ENCODE measurements around the gene SPHKAP.

SPHKAP gene

DNA sequence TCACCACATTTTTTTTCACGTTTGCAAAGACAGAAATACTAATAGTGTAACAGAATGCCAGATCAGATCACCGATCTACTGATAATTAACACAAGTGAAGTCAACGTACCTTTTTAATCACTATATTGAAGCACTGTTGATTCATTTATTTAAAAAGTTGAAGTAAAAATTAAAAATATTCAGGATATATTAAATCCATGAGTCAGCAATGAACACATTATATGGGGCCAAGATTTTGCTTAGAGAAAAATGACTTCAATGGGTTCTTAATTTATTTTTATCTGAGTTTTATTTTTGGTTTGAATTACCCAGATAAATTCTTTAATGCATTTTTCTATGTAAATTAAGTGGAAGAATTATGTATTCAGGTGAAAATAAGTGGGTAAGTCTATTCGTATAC lies 14.2 kb downstream of the SPHKAP start:
- no peak for DNase-seq (ENCODE audit: low read depth, low spot score)
- TF ChIP-seq, protein P1, sequence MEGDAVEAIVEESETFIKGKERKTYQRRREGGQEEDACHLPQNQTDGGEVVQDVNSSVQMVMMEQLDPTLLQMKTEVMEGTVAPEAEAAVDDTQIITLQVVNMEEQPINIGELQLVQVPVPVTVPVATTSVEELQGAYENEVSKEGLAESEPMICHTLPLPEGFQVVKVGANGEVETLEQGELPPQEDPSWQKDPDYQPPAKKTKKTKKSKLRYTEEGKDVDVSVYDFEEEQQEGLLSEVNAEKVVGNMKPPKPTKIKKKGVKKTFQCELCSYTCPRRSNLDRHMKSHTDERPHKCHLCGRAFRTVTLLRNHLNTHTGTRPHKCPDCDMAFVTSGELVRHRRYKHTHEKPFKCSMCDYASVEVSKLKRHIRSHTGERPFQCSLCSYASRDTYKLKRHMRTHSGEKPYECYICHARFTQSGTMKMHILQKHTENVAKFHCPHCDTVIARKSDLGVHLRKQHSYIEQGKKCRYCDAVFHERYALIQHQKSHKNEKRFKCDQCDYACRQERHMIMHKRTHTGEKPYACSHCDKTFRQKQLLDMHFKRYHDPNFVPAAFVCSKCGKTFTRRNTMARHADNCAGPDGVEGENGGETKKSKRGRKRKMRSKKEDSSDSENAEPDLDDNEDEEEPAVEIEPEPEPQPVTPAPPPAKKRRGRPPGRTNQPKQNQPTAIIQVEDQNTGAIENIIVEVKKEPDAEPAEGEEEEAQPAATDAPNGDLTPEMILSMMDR (IDR thresholded peaks at IDR 0.05; ENCODE audit: low read depth, low read length), result no peak
- in situ Hi-C loops (cut with HindIII; ENCODE audit: low sequenced_read_pairs), result no loop called here
- H3K4me3 ChIP-seq (ENCODE audit: low read depth, low read length), result no peak overlapping the region

- TF ChIP-seq, protein P1 (IDR thresholded peaks at IDR 0.05; ENCODE audit: low read depth, low read length), result no peak
- in situ Hi-C loops (cut with HindIII; ENCODE audit: low sequenced_read_pairs), result no loop called here
- no peak for DNase-seq (ENCODE audit: low read depth, low spot score)
- H3K4me3 ChIP-seq (ENCODE audit: low read depth, low read length), result no peak overlapping the region
Observed at GRCh38 chr2:228164718-228165117, 16.8 kb downstream of the SPHKAP start.

DNA sequence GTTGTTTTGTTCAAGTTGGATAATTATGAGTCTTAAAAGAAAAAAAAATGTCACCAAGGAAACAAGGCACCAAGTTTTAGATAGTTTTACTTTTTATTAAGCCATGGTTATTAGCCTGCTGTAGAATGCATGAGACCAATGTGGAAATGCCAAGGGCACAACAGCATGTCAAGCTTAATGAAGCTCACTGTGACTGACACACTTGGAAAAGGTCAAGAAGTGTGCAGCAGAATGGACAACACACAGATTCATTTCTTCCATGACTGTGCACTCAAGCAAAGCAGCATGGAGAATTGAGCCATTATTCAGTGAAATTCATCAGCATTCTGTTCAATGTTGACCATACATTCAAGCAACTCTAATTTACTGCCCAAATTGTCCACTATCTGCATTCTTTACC lies 23.6 kb downstream of the SPHKAP start:
- in situ Hi-C loops (cut with HindIII; ENCODE audit: low sequenced_read_pairs), result no loop called here
- TF ChIP-seq, protein P1 (IDR thresholded peaks at IDR 0.05; ENCODE audit: low read depth, low read length), result no peak
- DNase-seq (ENCODE audit: low read depth, low spot score), result no peak
- H3K4me3 ChIP-seq (ENCODE audit: low read depth, low read length), result no peak overlapping the region

DNA sequence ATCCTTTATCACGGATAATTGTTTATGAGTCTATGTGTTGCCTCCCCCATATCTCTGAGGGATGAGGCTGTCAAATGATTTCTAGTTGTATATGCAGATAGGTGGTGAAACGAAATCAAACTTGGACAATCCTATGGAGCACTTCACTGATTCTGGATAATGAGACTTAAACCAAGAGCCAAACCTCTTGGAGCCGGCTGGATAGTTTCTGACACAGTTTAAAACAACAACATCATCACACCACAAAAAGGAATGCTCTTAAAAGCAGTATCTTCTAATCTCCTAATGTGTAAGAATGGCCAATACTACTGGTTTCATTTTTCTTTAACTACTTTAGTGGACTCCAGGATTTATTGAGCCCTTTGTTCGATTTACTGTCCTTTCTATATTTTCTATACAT lies 36.5 kb downstream of the SPHKAP start:
- DNase-seq (ENCODE audit: low read depth, low spot score), result no peak
- no peak overlapping the region for H3K4me3 ChIP-seq (ENCODE audit: low read depth, low read length)
- TF ChIP-seq, protein P1 (IDR thresholded peaks at IDR 0.05; ENCODE audit: low read depth, low read length), result no peak
- in situ Hi-C loops (cut with HindIII; ENCODE audit: low sequenced_read_pairs), result no loop called here

- no peak overlapping the region for H3K4me3 ChIP-seq (ENCODE audit: low read depth, low read length)
- DNase-seq (ENCODE audit: low read depth, low spot score), result no peak
- in situ Hi-C loops (cut with HindIII; ENCODE audit: low sequenced_read_pairs), result no loop called here
- TF ChIP-seq, protein P1 (IDR thresholded peaks at IDR 0.05; ENCODE audit: low read depth, low read length), result no peak
Observed at GRCh38 chr2:228140934-228141528, 40.5 kb downstream of the SPHKAP start.

GRCh38 chr2:228136027-228136426 lies 45.5 kb downstream of the SPHKAP start:
- H3K4me3 ChIP-seq (ENCODE audit: low read depth, low read length), result no peak overlapping the region
- TF ChIP-seq, protein P1 (IDR thresholded peaks at IDR 0.05; ENCODE audit: low read depth, low read length), result no peak
- DNase-seq (ENCODE audit: low read depth, low spot score), result no peak
- in situ Hi-C loops (cut with HindIII; ENCODE audit: low sequenced_read_pairs), result no loop called here

- DNase-seq (ENCODE audit: low read depth, low spot score), result no peak
- H3K4me3 ChIP-seq (ENCODE audit: low read depth, low read length), result no peak overlapping the region
- TF ChIP-seq, protein P1 (IDR thresholded peaks at IDR 0.05; ENCODE audit: low read depth, low read length), result no peak
- in situ Hi-C loops (cut with HindIII; ENCODE audit: low sequenced_read_pairs), result no loop called here
Observed at GRCh38 chr2:228135300-228135699, 46.2 kb downstream of the SPHKAP start.
